CD14-positive monocyte (primary cell): ENCODE data around the gene CCR7. TPM values are rescaled to one million over a fixed set of nuclear protein-coding genes. Genes with fewer than 3 reads are reported as not detected.

ENCODE experiments used
- DNase-seq, 3 donors: peaks; one replicate each; pipeline ENCODE4 v3.0.0-alpha.2; 2011 to 2022
- H2AFZ ChIP-seq: 2 replicates; pipeline ENCODE4 v1.6.0; 2012; ENCODE audit warnings: mild to moderate bottlenecking, low read depth, low read length, inconsistent platforms; ENCODE audit not compliant: insufficient read depth, poor library complexity, severe bottlenecking
- H3K27ac ChIP-seq, 2 donors: 1 replicate in 1 of 2; 2 replicates in 1 of 2; pipeline ENCODE4 v1.5.1; 2012 to 2013; ENCODE audit warnings: low read length in 2 of 2, control low read depth in 1 of 2, inconsistent platforms in 1 of 2, low read depth in 1 of 2, mild to moderate bottlenecking in 1 of 2
- H3K27me3 ChIP-seq, 2 donors: one replicate each; pipeline versions ENCODE4 v1.6.0 to v1.6.1; 2011 to 2013; ENCODE audit warnings: low read length in 2 of 2; ENCODE audit not compliant: control insufficient read depth in 2 of 2, insufficient read depth in 2 of 2
- H3K36me3 ChIP-seq, 2 donors: replicated peaks in 1 of 2; 1 replicate in 1 of 2; 2 replicates in 1 of 2; pipeline versions ENCODE4 v1.5.1 to v1.6.1; 2012 to 2013; ENCODE audit warnings: low read length in 2 of 2, control low read depth in 1 of 2, inconsistent platforms in 1 of 2, mild to moderate bottlenecking in 1 of 2; ENCODE audit not compliant: insufficient read depth in 2 of 2, control insufficient read depth in 1 of 2
- H3K4me1 ChIP-seq, 2 donors: 1 replicate in 1 of 2; 2 replicates in 1 of 2; pipeline versions ENCODE4 v1.5.1 to v1.6.1; 2012 to 2013; ENCODE audit warnings: low read length in 2 of 2, control low read depth in 1 of 2, inconsistent platforms in 1 of 2, mild to moderate bottlenecking in 1 of 2, moderate library complexity in 1 of 2; ENCODE audit not compliant: insufficient read depth in 2 of 2, control insufficient read depth in 1 of 2
- H3K4me2 ChIP-seq: replicated peaks from 2 replicates; pipeline ENCODE3; 2012; ENCODE audit warnings: low read length, moderate library complexity, mild to moderate bottlenecking; ENCODE audit not compliant: poor library complexity, severe bottlenecking; ENCODE audit errors: extremely low read depth
- H3K4me3 ChIP-seq, 3 experiments: fragments of 200-600 bp in 1 of 3; sonication (generic) in 1 of 3; replicated peaks in 1 of 3; 1 replicate in 2 of 3; 2 replicates in 1 of 3; pipeline ENCODE4 v1.5.1; 2011 to 2013; ENCODE audit warnings: low read length in 3 of 3, mild to moderate bottlenecking in 3 of 3, control low read depth in 2 of 3, low read depth in 2 of 3, inconsistent platforms in 1 of 3, moderate library complexity in 1 of 3
- H3K79me2 ChIP-seq: 2 replicates; pipeline ENCODE4 v1.6.0; 2012; ENCODE audit warnings: mild to moderate bottlenecking, control low read depth, inconsistent platforms, low read length, moderate library complexity; ENCODE audit not compliant: insufficient read depth
- H3K9ac ChIP-seq: 2 replicates; pipeline ENCODE4 v1.6.0; 2017; ENCODE audit warnings: low read length, mild to moderate bottlenecking; ENCODE audit not compliant: insufficient read depth, poor library complexity, severe bottlenecking
- H3K9me3 ChIP-seq, 2 donors: replicated peaks in 1 of 2; 1 replicate in 1 of 2; 2 replicates in 1 of 2; pipeline versions ENCODE4 v1.5.1 to v1.6.1; 2012 to 2013; ENCODE audit warnings: low read length in 2 of 2, control low read depth in 1 of 2; ENCODE audit not compliant: control insufficient read depth in 1 of 2, insufficient read depth in 1 of 2
- H4K20me1 ChIP-seq: 2 replicates; pipeline ENCODE4 v1.6.0; 2012; ENCODE audit warnings: mild to moderate bottlenecking, low read length, control low read depth, moderate library complexity; ENCODE audit not compliant: insufficient read depth
- H3K27ac Mint-ChIP-seq, 7 donors: one replicate each; pipeline ENCODE4 v1.8.0; 2020; ENCODE audit warnings: mild to moderate bottlenecking in 7 of 7, mixed read lengths in 7 of 7, moderate library complexity in 6 of 7, inconsistent platforms in 2 of 7
- H3K27me3 Mint-ChIP-seq, 3 donors: one replicate each; pipeline ENCODE4 v1.8.0; 2021 to 2022; ENCODE audit warnings: low read depth in 3 of 3, mild to moderate bottlenecking in 3 of 3, mixed read lengths in 3 of 3, moderate library complexity in 3 of 3, inconsistent platforms in 1 of 3
- H3K36me3 Mint-ChIP-seq, 2 donors: one replicate each; pipeline ENCODE4 v1.8.0; 2020; ENCODE audit warnings: mixed read lengths in 2 of 2, inconsistent platforms in 1 of 2, mild to moderate bottlenecking in 1 of 2
- H3K4me1 Mint-ChIP-seq: one replicate; pipeline ENCODE4 v1.8.0; 2020; ENCODE audit warnings: mild to moderate bottlenecking, mixed read lengths
- H3K4me3 Mint-ChIP-seq, 2 donors: one replicate each; pipeline ENCODE4 v1.8.0; 2020; ENCODE audit warnings: mild to moderate bottlenecking in 2 of 2, mixed read lengths in 2 of 2, moderate library complexity in 1 of 2
- H3K9me3 Mint-ChIP-seq, 7 donors: one replicate each; pipeline ENCODE4 v1.8.0; 2020 to 2022; ENCODE audit warnings: mixed read lengths in 7 of 7, mild to moderate bottlenecking in 6 of 7, moderate library complexity in 6 of 7, inconsistent platforms in 2 of 7
- WGBS: methylation state at CpG from one replicate; pipeline ENCODE4 v1.1.5; 2013; ENCODE audit warnings: missing lambda C conversion rate; ENCODE audit not compliant: insufficient coverage; 5-methylcytosine and 5-hydroxymethylcytosine counted together
- intact Hi-C, 2 donors: fragments of 100-400 bp; cut with micrococcal nuclease; formaldehyde crosslinking; loops; one replicate each; pipeline versions ENCODE4 v1.15.0 to v1.15.1; 2023
- polyA plus RNA-seq, 3 donors: library from polyadenylated mRNA; depleted of rRNA in 1 of 3; unstranded in 2 of 3; stranded (reverse) in 1 of 3; fragments of 300-500 nt in 2 of 3; fragments of >200 nt in 1 of 3; fragmentation: Illumina TruSeq in 2 of 3; gene quantifications; 1 replicate in 2 of 3; 2 replicates in 1 of 3; pipeline ENCODE4 v1.2.3, GENCODE V29; 2012 to 2021
- TF ChIP-seq, protein P1 (sequence below): fragments of 200-600 bp; IDR thresholded peaks from one replicate; pipeline ENCODE4 v1.8.0; 2022; ENCODE audit warnings: antibody characterized with exemption, mild to moderate bottlenecking

The CCR7 gene
- polyA plus RNA-seq, 3 donors = 0.15 to 2.1 (median 1.2) TPM

DNA sequence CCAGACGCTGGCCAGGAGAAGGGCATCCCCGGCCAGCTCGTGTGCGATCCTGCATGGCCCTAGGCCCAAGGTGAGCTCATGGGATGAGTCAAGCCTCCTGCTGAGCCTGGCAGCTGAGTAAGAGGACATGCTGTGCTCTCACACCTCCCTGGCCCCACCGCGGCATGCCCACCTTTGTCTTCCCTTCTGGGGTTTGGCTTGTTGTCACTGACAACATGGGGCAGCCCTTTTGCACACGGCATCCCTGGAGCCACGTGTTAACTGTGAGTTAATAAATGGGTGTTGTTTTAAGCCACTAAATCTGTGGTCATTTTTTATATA is 55.0 kb downstream of the CCR7 start:
- H2AFZ ChIP-seq = no peak overlapping the region
- no peak overlapping the region for H3K4me2 ChIP-seq
- H3K27ac ChIP-seq = no peak overlapping the region
- H3K4me3 Mint-ChIP-seq = no peak overlapping the region
- no peaks in the 10 kb centered on the region for H4K20me1 ChIP-seq
- no peaks in the 10 kb centered on the region for H3K4me1 ChIP-seq
- H3K27ac Mint-ChIP-seq = no peak overlapping the region
- intact Hi-C loops = no loop called here
- TF ChIP-seq, protein P1, sequence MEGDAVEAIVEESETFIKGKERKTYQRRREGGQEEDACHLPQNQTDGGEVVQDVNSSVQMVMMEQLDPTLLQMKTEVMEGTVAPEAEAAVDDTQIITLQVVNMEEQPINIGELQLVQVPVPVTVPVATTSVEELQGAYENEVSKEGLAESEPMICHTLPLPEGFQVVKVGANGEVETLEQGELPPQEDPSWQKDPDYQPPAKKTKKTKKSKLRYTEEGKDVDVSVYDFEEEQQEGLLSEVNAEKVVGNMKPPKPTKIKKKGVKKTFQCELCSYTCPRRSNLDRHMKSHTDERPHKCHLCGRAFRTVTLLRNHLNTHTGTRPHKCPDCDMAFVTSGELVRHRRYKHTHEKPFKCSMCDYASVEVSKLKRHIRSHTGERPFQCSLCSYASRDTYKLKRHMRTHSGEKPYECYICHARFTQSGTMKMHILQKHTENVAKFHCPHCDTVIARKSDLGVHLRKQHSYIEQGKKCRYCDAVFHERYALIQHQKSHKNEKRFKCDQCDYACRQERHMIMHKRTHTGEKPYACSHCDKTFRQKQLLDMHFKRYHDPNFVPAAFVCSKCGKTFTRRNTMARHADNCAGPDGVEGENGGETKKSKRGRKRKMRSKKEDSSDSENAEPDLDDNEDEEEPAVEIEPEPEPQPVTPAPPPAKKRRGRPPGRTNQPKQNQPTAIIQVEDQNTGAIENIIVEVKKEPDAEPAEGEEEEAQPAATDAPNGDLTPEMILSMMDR = no peak
- no peak overlapping the region for H3K4me3 ChIP-seq
- no peaks in the 10 kb centered on the region for H3K9me3 ChIP-seq
- H3K36me3 ChIP-seq = no peaks in the 10 kb centered on the region
- peaks cover 0 to 3% (median 0%) of the 10 kb centered on the region in 7 donors for H3K9me3 Mint-ChIP-seq
- H3K27me3 ChIP-seq = peaks cover 18 to 23% of the 10 kb centered on the region in 2 donors
- H3K36me3 Mint-ChIP-seq = no peaks in the 10 kb centered on the region
- no peak overlapping the region for H3K9ac ChIP-seq
- peaks cover 2% of the 10 kb centered on the region for H3K4me1 Mint-ChIP-seq
- peaks cover 35 to 62% (median 57%) of the 10 kb centered on the region in 3 donors for H3K27me3 Mint-ChIP-seq
- 98% methylated on average over 4 of the region's 8 CpGs for WGBS
- no peaks in the 10 kb centered on the region for H3K79me2 ChIP-seq
- DNase-seq = no peak

DNA sequence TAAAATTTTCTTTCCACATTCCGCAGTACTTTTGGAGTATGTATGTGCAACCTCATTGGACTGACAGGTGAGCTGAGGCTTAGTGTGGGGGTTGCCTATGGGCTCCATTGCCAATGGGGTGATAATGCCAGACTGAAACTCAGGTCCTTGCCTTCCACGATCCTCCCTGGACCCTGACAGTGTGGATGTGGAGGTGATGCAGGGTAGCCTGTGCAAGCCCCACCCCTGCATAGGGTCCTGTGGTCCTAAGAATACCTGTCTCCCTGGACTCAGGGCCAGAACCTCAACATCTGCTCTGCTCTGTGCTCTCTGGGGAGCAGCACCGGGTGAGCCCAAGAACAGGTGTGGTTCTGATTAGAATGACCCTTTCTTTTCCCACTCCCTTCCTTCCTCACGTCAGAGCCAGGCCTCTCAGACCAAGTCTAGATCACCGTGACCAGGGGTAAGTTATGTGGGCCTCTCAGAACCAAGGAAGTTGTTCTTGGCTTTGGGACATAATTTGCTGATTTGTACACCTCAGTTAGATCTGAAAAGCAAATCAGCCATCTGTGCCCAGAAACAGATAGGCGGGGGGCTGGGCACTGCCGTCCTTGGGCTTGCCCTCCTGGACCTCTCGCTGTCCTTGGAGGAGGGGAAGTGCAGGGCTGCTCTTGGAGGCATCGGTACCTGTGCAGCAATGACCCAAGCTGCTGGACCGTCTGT is 55.5 kb downstream of the CCR7 start:
- peaks cover 14 to 18% of the 10 kb centered on the region in 2 donors for H3K27me3 ChIP-seq
- no peak overlapping the region for H3K4me3 ChIP-seq
- peaks cover 30 to 58% (median 54%) of the 10 kb centered on the region in 3 donors for H3K27me3 Mint-ChIP-seq
- H3K4me1 Mint-ChIP-seq = no peaks in the 10 kb centered on the region
- intact Hi-C loops = no loop called here
- H3K4me3 Mint-ChIP-seq = no peak overlapping the region
- 92% methylated on average over 7 of the region's 10 CpGs for WGBS
- no peak overlapping the region for H3K4me2 ChIP-seq
- no peaks in the 10 kb centered on the region for H3K4me1 ChIP-seq
- DNase-seq = no peak
- H3K79me2 ChIP-seq = no peaks in the 10 kb centered on the region
- no peaks in the 10 kb centered on the region for H3K36me3 ChIP-seq
- H4K20me1 ChIP-seq = no peaks in the 10 kb centered on the region
- no peak overlapping the region for H3K27ac Mint-ChIP-seq
- H3K9me3 Mint-ChIP-seq = peaks cover 0 to 3% (median 0%) of the 10 kb centered on the region in 7 donors
- no peak overlapping the region for H3K27ac ChIP-seq
- no peaks in the 10 kb centered on the region for H3K36me3 Mint-ChIP-seq
- TF ChIP-seq, protein P1 = no peak
- H3K9ac ChIP-seq = no peak overlapping the region
- no peak overlapping the region for H2AFZ ChIP-seq
- H3K9me3 ChIP-seq = no peaks in the 10 kb centered on the region
